DMS153 (cell line): ENCODE measurements around the gene NPHP1.
"Not testable (repeated sequence)": the region's sequence is repeated elsewhere in the genome, so short reads cannot be mapped to it uniquely, and the experiment has no call there.

Experiments
- DNase-seq: peaks from one replicate; lab custom pipeline; 2025; lab: John Stamatoyannopoulos, UW

Gene NPHP1

DNA sequence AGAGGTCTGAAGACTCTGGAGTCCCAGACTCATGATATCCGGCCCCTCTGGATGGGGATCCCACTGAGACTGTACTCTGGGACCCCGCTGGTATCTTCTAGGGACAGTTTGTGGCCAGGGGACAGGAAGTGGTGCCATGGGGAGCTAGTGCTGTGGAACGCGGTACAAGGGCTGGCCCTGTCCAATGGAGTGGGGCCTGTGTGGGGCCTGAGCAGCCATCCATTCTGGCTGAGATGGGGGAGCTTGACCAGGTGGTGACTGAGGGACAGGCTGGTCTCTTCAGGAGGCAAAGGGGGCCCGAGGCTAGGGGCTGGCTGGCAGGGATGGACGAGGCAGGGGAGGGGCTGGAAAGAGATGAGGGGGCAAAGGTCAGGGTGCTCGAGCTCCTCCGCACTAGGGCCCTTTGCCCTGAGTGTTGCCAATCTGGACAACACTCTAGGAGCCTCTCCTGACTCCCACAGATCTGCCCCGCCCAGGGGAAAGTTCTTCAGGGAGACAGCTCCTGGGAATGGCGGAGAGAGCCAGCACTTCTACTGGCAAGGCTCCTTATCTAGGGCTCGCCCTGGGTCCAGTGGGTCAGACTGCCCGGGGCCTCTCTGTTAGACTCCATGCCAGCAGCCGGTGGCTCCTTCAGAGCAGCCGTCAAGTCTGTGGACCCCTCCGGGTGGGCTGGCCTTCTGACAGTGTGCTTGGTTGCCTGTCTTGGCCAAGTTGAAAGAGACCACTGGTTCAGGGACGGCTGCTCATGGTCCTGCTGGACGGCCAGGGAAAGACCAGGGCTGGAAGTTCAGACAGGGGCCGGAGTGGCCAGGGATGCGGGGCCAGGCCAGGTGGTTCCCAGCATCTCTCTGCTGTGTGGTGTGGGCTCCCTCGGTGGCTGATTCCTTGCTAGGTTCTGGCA is 101.5 kb downstream of the NPHP1 start:
- DNase-seq, result no peak

GRCh38 chr2:110101901-110102803 is 102.7 kb downstream of the NPHP1 start:
- no peak for DNase-seq

- DNase-seq, result peak; percentile 97
Measured at GRCh38 chr2:110101280-110101844, 103.5 kb downstream of the NPHP1 start.

GRCh38 chr2:110100880-110101279 is 103.9 kb downstream of the NPHP1 start:
- not testable (repeated sequence) for DNase-seq

- DNase-seq, result no peak
Measured at GRCh38 chr2:110100480-110100879, 104.3 kb downstream of the NPHP1 start.

DNA sequence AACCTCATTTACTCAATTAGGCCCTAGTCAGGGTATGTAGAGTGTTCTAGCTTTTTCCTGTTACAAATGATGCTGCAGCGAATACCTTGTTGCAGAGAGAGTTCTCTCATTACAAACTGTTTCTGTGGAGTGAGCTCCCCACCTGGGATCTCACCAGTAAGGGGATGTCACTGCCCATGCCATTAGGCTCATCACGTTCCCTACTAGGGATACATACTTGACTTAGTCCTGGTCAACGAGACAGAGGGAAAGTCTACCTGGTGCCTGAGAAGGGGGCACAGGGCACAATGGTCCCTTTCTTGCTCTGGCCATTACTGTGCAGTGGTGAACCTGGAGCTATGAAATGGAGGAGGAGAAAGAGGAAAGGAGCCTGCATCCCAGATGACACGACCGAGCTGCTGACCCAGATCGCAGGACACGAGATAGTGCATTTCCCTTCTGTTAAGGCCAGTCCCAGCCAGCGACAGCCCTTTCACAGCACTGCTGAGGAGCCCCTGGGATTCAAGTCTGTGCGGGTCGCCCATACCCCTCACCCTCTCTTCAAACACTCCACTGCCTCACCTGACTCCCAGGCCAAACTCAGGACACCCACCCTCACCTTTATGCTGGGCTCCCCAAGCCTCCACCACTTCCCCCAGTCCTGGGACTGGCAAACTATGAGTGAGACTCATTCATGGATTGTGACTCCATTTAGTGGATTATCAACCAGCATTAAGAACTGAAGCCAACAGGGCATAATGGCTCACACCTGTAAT is 105.2 kb downstream of the NPHP1 start:
- DNase-seq, result no peak

DNA sequence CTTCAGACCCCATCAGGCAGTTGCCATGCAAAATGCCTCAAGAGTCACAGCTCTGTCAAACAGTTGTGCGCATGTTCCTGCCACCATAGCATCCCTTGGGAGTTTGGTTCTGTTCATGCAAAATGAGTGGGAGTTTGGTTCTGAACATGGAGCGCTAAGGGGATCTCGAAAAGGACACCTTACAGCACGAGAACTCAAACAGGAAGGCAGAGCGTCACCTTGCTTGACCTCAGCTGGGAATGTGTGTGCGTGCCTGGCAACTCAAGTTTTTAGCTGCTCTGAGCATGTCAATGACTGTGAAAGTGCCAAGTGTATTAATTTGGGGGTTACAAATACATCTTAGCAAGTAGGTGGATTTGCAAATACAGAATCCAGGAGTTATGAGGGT is 105.8 kb downstream of the NPHP1 start:
- DNase-seq, result no peak

GRCh38 chr2:110097506-110098220 is 107.2 kb downstream of the NPHP1 start:
- DNase-seq, result no peak

GRCh38 chr2:110095994-110096633 is 108.7 kb downstream of the NPHP1 start:
- DNase-seq, result no peak

DNA sequence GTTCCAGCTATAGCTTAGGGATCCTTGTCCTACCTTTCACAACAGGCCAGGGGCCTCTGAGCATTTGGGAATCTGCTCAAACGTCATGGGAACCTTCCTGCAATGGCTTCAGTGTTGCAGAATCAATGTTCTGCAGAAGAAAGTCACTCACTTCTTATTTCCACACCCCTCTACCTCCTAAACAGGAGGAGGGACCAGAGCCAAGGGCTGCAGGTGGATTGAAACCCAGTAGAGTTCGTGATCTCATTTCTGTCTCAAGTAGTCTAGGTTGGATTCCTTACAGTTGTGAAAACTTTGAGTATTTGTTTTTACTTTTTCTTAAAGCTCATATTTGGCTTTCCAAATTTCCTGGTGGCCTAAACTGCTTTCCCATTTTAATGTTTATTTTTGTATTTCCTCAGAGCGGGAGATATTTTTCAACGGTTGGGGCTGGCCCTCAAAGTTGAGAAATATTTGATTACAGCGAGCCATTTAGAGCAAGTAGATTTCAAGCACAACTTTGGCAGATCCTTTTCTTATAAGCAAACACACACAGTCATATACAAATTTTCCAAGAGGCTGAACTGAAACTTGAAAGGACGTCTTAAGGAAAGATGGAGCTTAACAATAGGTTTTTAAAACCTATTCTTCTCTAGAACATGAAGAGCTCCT is 109.8 kb downstream of the NPHP1 start:
- DNase-seq, result not testable (repeated sequence)

DNA sequence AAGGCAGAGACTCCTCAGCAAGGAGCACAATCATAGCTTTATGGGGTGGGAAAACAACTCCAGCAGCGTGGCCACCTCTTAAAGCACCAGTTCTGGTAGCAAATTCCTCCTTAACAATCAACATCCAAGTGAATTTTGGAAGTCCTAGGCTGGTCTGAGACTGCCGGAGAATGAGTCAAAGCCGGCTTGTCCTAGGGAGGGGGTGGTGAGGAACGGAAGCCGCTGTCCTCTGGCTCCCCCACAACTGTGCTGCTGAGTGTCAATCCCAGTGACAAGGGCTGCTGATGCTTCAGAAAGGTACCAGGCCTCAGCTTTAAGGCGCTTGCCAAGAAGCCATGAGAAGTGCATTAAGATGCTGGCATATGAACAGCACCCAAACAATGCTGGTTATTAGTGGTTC is 110.9 kb downstream of the NPHP1 start:
- not testable (repeated sequence) for DNase-seq

DNA sequence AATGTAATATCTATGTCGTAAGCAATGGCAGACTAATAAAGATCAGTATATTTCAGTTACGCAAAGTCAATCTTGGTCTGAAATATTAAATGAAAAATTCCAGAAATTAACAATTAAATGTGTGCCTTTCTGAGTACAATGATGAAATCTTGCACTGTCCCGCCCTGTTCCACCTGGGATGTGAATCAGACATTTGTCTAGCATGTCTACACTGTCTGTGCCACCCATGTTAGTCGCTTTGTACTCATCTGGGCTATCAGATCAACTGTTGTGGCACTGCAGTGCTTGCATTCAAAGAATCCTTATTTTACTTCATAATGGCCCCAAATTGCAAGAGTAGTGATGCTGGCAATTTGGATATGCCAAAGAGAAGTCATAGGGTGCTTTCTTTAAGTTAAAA is 114.6 kb downstream of the NPHP1 start:
- DNase-seq, result not testable (repeated sequence)

DNA sequence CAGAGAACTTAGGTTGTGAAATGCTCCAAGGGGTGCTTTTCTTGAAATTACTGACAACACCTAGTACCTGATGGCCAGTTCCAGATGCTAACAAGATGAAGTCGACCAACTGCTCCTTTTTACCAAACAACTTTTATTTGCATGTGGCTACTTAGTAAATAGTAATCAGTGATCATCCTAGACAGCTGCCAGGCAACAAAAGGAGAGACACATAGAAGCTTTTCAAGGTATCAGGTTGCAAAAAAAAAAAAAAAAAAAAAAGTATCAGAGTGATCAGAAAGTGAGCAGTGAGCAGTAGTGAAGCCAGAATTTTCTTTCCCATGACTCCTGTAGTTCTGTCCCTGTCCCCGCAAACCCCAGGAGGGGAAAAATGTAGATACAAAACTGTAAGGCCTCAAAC is 121.1 kb downstream of the NPHP1 start:
- DNase-seq, result not testable (repeated sequence)

DNA sequence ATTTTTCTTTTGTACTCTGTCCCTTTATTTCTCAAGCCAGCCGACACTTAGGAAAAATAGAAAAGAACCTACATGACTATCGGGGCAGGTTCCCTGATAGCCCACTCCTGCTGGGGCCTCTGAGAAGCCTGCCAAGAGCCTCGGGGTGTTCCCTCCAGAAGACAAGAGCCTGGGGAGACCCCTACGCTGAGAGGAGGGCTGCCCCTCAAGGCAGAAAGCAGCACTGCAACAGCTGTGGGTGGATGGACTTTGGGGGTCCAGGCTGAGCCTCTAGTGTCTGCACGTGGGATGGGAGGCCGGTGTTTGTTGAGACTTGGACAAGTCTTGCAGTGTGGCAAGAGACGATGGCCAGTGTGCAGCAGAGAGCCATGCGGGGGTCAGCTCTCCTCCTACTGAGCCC is 121.7 kb downstream of the NPHP1 start:
- not testable (repeated sequence) for DNase-seq

GRCh38 chr2:110078104-110078503 is 126.7 kb downstream of the NPHP1 start:
- not testable (repeated sequence) for DNase-seq

- DNase-seq, result not testable (repeated sequence)
Measured at GRCh38 chr2:110075896-110076295, 128.9 kb downstream of the NPHP1 start.
